Skeletal muscle satellite cell (primary cell): ENCODE measurements around the gene LRRN1. TPM values are rescaled to one million over a fixed set of nuclear protein-coding genes. Genes with fewer than 3 reads are reported as not detected.
A peak's percentile ranks its signal among the peaks of the same experiment; 100 is the strongest.

Experiments used
- H3K27me3 ChIP-seq: 2 replicates; pipeline ENCODE4 v1.7.0; 2013; ENCODE audit warnings: low read length; ENCODE audit not compliant: control insufficient read depth, insufficient read depth
- H3K36me3 ChIP-seq: 2 replicates; pipeline ENCODE4 v1.7.0; 2013; ENCODE audit warnings: mild to moderate bottlenecking, control low read depth, low read length; ENCODE audit not compliant: insufficient read depth
- H3K4me1 ChIP-seq: 2 replicates; pipeline ENCODE4 v1.7.0; 2013; ENCODE audit warnings: low read length; ENCODE audit not compliant: control insufficient read depth, insufficient read depth
- H3K4me2 ChIP-seq: 2 replicates; pipeline ENCODE4 v1.7.0; 2013; ENCODE audit warnings: mild to moderate bottlenecking, low read length
- H3K4me3 ChIP-seq: 2 replicates; pipeline ENCODE4 v1.7.0; 2013; ENCODE audit warnings: low read length
- H3K9ac ChIP-seq: 2 replicates; pipeline ENCODE4 v1.7.0; 2013; ENCODE audit warnings: mild to moderate bottlenecking, low read depth, low read length, moderate library complexity
- H3K9me3 ChIP-seq: replicated peaks from 2 replicates; pipeline ENCODE4 v1.7.0; 2013; ENCODE audit warnings: mild to moderate bottlenecking, control low read depth, low read length
- total RNA-seq: library from RNA; depleted of rRNA; stranded (reverse); fragments of >200 nt; gene quantifications from 2 replicates; pipeline ENCODE4 v1.2.3, GENCODE V29; 2012; rRNA removed

Gene LRRN1
- under 0.01 and 3.7 TPM in 2 replicates for total RNA-seq

DNA sequence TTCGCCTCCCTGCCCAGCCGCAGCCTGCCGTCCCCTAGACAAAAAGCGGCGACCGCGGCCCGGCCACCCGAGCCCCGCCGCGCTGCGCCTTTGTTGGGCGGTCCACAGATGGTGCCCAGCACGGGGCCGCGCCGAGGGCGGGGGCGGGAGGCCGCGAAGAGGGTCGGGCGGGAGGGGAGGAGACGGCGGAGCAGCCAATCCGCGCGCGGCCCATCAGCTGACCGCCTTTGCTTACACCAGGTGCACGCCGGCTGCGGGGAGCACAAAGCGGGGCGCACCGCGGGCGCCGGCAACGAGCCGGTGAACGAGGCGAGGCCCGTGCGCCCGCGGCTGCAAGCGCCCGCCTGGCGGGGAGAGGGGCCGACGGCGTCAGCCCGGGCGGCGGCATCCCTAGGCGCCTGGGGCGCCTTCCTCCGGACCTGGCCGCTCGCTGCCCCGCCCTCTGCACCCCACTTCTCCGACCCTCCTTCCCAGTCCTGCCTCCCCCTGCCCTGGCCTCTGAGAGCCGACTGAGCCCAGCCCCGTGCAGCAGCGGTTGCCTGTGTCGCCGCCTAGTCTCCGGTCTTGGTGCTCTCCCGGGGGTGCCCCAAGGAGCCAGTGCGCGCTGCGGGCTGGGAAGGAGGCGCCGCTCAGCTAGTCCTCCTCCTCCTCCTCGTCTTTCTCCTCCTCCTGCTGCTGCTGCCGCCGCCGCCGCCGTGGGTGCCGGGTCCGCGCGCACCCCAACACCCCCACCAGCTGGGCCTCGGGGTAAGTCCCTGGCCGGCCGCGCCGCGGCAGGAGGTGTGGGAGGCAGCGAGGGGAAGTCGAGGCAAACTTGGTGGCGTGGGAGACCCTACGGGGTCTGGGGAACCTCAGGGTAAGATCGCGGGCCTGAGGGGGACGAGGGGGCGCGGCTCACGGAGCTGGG is at the start of gene LRRN1:
TSS of gene LRRN1 (plus strand) at position 259 of the 907 bp plus-strand sequence. CDS start 45,211 bp downstream, outside the sequence.
- Histone ChIP-seq H3K36me3 (no peaks in the 10 kb centered on the region), H3K4me3 (peak within 1 kb of the TSS; percentile 66), H3K4me1 (peaks cover 20% of the 10 kb centered on the region), H3K27me3 (peaks cover 53% of the 10 kb centered on the region), H3K9me3 (no peaks in the 10 kb centered on the region), H3K9ac (peak within 1 kb of the TSS; percentile 24), H3K4me2 (peak within 1 kb of the TSS; percentile 90)

DNA sequence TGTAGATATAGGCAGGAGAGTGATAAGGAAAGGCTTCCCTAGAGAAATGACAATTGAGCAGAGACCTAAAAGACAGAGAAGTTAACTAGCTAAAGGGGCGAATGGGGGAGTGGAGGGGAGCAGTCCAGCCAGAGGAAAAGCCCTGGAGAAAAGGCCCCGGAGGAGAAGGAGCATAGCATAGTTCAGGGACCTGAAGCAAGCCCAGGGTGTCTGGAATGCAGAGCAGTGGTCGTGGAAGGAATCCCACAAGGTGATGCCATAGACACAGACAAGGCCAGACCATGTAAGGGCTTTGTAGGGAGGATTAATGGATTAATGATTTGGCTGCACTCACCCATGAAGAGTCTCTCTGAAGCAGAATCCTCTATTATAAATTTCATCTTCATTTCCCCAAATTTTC is 45.8 kb upstream of the LRRN1 start:
- H3K4me1 ChIP-seq = no peaks in the 10 kb centered on the region
- no peaks in the 10 kb centered on the region for H3K36me3 ChIP-seq
- no peak overlapping the region for H3K4me2 ChIP-seq
- no peaks in the 10 kb centered on the region for H3K9me3 ChIP-seq
- no peak overlapping the region for H3K9ac ChIP-seq
- no peaks in the 10 kb centered on the region for H3K27me3 ChIP-seq
- no peak overlapping the region for H3K4me3 ChIP-seq

DNA sequence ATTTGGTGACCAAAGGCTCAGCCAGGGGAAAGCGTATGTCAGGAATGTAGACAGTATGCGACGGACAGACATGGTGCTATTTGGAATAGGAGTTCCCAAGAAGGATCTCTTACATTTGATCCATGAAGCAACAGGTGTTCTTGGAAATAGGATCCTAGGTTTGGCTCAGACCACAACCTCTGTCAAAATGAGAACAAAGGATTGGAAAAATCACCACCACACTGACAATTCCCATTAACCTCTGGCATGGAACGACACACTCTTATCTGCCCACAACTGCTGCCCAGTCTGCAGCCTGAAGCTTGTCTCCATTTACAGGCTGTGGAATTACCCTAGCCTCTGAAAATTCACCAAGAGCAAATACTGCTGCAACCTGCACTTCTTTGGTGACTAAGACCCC is 33.6 kb upstream of the LRRN1 start:
- Histone ChIP-seq H3K9me3 (no peaks in the 10 kb centered on the region), H3K36me3 (no peaks in the 10 kb centered on the region), H3K4me2 (no peak overlapping the region), H3K4me1 (no peaks in the 10 kb centered on the region), H3K4me3 (no peak overlapping the region), H3K9ac (no peak overlapping the region), H3K27me3 (no peaks in the 10 kb centered on the region)

DNA sequence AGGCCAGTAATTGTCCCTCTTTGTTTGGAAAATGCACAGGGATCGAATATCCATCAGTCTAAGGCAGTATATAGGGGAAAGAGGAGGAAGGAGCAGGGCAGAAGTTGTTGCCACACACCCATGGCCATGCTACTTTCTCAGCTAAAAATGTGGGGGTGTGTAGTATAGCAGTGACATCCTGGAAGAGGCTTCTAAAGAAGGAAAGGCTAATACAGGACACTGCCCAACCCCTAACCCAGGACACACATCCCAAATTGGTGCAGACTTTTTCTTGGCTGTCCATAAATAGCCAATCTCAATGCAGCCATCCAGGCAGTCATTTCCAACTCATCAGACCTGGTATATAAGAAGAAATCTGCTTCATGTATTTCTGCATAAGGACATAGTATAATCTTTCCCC is 33.1 kb upstream of the LRRN1 start:
- Histone ChIP-seq H3K4me1 (no peaks in the 10 kb centered on the region), H3K9me3 (no peaks in the 10 kb centered on the region), H3K9ac (no peak overlapping the region), H3K36me3 (no peaks in the 10 kb centered on the region), H3K4me2 (no peak overlapping the region), H3K27me3 (no peaks in the 10 kb centered on the region), H3K4me3 (no peak overlapping the region)

DNA sequence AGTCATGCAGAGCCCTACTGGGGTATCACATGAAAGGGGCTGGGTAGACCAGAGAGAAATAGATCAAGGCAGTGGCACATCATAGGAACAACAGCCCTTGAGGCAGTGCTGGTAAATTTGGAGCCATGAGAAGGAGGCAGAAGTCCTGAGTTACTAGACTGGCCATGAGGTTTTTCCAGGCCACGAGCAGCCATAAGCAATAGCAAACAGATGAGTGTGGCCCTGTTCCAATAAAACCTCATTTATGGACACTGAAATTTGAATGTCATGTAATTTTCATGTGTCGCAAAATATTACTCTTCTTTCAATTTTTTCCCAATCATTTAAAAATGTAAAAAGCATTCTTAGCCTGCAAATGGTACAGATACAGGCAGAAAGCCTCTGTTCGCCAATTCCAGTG is 28.1 kb upstream of the LRRN1 start:
- H3K4me2 ChIP-seq = no peak overlapping the region
- H3K27me3 ChIP-seq = no peaks in the 10 kb centered on the region
- no peaks in the 10 kb centered on the region for H3K9me3 ChIP-seq
- no peaks in the 10 kb centered on the region for H3K36me3 ChIP-seq
- no peak overlapping the region for H3K9ac ChIP-seq
- no peak overlapping the region for H3K4me3 ChIP-seq
- no peaks in the 10 kb centered on the region for H3K4me1 ChIP-seq

DNA sequence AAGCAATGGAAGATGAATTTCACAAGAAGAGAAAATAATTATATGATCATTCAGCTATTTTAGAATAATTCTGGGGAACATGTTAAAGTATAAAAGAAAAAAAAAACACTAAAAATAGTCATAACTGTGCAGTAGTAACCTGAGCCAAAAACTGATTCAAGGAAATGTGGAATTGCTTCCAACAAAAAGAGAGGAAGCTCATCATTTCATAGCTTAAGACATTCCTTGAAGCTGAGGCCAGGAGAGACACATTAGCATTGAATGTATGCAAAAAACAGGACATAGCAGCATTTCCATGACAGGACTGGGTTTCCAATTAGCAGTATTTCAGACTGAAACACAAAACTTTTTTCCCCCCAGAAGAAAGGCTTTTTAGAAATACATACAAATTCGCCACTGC is 27.7 kb upstream of the LRRN1 start:
- Histone ChIP-seq H3K36me3 (no peaks in the 10 kb centered on the region), H3K9ac (no peak overlapping the region), H3K9me3 (no peaks in the 10 kb centered on the region), H3K4me2 (no peak overlapping the region), H3K27me3 (no peaks in the 10 kb centered on the region), H3K4me1 (no peaks in the 10 kb centered on the region), H3K4me3 (no peak overlapping the region)

DNA sequence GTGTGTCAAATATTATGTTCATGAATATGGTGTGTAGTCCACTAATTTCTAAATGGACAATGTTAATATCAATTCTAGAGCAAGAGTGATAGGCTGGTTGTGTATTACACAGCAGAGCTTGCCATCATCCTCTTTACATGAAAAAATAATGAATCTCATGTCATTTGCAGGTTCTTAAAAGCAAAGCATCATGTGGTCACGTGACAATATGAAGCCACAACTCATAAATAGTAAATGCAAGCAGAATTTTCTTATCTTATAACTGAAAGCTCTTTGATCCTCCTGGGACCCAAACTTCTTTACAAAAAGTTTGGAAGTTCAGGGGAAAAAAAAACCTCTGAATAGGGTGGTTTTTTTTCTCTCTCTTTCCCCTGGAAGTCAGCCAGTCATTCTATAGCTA is 26.9 kb upstream of the LRRN1 start:
- no peaks in the 10 kb centered on the region for H3K9me3 ChIP-seq
- H3K9ac ChIP-seq = no peak overlapping the region
- no peaks in the 10 kb centered on the region for H3K36me3 ChIP-seq
- no peak overlapping the region for H3K4me2 ChIP-seq
- H3K4me3 ChIP-seq = no peak overlapping the region
- no peaks in the 10 kb centered on the region for H3K27me3 ChIP-seq
- H3K4me1 ChIP-seq = no peaks in the 10 kb centered on the region

DNA sequence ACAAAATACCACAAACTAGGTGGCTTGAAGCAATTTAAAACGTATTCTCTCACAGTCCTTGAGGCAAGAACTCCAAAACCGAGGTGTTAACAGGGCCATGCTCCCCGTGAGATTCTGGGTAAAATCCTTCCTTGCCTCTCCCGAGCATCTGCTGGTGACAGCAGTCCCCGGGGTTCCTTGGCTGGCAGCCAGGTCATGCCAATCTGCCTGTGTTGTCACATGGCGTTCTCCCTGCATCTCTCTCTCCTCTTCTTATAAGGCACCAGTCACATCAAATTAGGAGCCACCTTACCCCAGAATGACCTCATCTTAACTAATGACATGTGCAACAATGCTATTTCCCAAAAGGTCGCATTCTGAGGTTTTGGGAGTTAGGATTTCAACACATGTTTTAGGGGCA is 26.3 kb upstream of the LRRN1 start:
- no peak overlapping the region for H3K4me2 ChIP-seq
- no peak overlapping the region for H3K9ac ChIP-seq
- H3K4me3 ChIP-seq = no peak overlapping the region
- no peaks in the 10 kb centered on the region for H3K36me3 ChIP-seq
- no peaks in the 10 kb centered on the region for H3K27me3 ChIP-seq
- no peaks in the 10 kb centered on the region for H3K9me3 ChIP-seq
- H3K4me1 ChIP-seq = no peaks in the 10 kb centered on the region

DNA sequence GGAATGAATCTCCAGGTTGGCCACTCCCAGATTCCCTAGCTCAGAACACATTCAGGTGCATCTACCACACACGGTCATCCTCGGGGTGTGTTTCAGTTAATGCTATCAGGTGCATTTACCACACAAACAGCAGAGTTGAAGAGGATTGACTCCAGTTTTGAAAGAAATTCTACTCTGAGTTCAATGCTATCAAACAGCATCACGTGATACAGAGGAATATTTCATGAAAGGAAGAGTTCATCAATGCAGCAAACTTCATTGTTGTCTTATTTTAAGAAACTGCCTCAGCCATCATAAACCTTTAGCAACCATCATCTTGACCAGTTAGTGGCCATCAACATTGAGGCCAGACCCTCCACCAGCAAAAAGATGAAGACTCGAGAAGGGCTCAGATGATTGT is 22.6 kb upstream of the LRRN1 start:
- Histone ChIP-seq H3K9me3 (no peaks in the 10 kb centered on the region), H3K4me3 (no peak overlapping the region), H3K4me1 (no peaks in the 10 kb centered on the region), H3K9ac (no peak overlapping the region), H3K36me3 (no peaks in the 10 kb centered on the region), H3K27me3 (no peaks in the 10 kb centered on the region), H3K4me2 (no peak overlapping the region)

DNA sequence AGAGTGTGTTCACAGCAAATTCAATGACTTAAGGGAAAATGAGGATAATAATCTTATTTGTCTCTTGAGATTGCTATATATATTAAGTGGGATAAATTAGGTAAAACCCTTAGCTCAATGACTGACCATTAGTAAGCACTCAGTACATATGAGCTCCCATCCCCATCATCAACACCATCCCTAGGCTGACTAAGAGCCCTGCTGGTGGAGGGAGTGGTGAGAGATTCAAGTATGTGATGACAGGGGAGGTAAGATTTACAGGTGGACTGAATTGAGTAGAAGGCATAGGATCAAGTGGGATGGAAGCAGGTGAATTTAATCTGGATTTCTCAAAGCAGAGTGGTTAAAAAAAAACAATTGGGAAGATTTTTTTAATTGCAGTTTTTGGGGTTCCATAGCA is 21.0 kb upstream of the LRRN1 start:
- Histone ChIP-seq H3K4me3 (no peak overlapping the region), H3K4me1 (no peaks in the 10 kb centered on the region), H3K9me3 (no peaks in the 10 kb centered on the region), H3K9ac (no peak overlapping the region), H3K4me2 (no peak overlapping the region), H3K27me3 (no peaks in the 10 kb centered on the region), H3K36me3 (no peaks in the 10 kb centered on the region)

DNA sequence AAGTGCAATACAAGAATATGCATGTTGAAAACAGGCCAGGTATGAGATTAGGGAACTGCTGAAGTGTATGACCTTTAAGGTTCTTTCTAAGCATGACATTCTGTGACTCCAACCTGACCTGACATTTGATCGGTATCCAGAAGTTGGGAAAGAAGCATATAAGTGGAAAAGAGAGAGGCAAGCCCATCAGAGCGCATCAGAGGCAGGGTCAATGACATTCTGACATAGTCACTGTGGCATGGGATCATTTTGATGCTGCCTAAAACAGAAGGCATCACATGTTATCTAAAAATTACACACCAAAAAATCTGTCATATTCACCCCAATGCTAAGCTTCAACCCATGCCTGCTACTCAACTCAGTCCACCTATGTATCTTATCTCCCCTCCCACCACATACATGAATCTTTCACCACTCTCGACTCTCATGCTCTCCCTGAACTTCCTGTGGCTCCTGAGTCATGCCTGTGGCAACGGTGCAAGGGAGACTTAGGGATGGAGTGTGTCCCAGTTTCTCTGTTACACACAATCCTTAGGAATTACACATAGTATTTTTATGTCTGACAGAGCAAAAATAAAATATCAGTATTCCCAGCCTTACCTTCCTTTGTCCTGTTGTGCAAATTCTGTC is 20.5 kb upstream of the LRRN1 start:
- H3K4me3 ChIP-seq = no peak overlapping the region
- H3K36me3 ChIP-seq = no peaks in the 10 kb centered on the region
- no peak overlapping the region for H3K4me2 ChIP-seq
- H3K9me3 ChIP-seq = no peaks in the 10 kb centered on the region
- H3K4me1 ChIP-seq = no peaks in the 10 kb centered on the region
- H3K9ac ChIP-seq = no peak overlapping the region
- no peaks in the 10 kb centered on the region for H3K27me3 ChIP-seq

DNA sequence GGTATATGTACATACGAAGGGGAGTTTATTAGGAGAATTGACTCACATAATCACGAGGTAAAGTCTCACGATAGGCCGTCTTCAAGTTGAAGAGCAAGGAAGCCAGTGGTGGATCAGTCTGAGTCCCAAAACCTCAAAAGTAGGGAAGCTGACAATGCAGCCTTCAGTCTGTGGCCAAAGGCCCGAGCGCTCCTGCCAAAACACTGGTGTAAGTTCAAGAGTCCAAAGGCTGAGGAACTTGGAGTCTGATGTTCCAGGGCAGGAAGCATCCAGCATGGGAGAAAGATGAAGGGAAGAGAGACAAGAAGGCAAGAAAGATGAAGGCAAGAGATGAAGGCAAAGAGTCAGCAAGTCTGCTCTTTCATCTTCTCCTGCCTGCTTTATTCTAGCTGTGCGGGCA is 16.8 kb upstream of the LRRN1 start:
- Histone ChIP-seq H3K4me2 (no peak overlapping the region), H3K9ac (no peak overlapping the region)

More for the DNA sequence above, 16.8 kb upstream of the LRRN1 start:
- Histone ChIP-seq H3K4me3 (no peak overlapping the region), H3K9me3 (no peaks in the 10 kb centered on the region), H3K4me1 (no peaks in the 10 kb centered on the region), H3K36me3 (no peaks in the 10 kb centered on the region), H3K27me3 (no peaks in the 10 kb centered on the region)
